ENCODE measurements around the gene FGD5.

DNA sequence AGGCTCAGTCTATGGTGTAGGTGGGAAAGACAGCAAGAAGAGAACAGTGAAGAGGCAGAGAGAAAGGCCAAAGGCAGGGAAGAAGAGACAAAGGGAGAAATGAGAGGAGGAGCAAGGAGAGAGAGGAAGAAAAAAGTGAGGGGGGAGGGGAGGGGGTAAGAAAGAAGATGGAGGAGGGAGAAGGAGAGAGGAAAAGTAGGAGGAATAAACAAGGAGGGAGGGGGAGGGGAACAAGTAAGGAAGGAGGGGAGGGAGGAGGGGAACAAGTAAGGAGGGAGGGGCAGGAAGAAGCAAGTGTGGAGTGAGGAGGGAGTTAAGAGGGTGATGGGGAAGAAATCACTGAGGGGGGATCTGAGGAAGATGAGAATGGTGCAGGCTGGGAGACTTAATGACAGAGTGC lies 45.5 kb upstream of the FGD5 start:
- TF ChIP-seq POLR2A (IDR thresholded peaks at IDR 0.05) (no peak), POLR2AphosphoS5 (IDR thresholded peaks at IDR 0.05) (no peak), EP300 (IDR thresholded peaks at IDR 0.05) (no peak)
- TF ChIP-seq, protein P1, sequence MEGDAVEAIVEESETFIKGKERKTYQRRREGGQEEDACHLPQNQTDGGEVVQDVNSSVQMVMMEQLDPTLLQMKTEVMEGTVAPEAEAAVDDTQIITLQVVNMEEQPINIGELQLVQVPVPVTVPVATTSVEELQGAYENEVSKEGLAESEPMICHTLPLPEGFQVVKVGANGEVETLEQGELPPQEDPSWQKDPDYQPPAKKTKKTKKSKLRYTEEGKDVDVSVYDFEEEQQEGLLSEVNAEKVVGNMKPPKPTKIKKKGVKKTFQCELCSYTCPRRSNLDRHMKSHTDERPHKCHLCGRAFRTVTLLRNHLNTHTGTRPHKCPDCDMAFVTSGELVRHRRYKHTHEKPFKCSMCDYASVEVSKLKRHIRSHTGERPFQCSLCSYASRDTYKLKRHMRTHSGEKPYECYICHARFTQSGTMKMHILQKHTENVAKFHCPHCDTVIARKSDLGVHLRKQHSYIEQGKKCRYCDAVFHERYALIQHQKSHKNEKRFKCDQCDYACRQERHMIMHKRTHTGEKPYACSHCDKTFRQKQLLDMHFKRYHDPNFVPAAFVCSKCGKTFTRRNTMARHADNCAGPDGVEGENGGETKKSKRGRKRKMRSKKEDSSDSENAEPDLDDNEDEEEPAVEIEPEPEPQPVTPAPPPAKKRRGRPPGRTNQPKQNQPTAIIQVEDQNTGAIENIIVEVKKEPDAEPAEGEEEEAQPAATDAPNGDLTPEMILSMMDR (IDR thresholded peaks at IDR 0.05): no peak

Measured in upper lobe of left lung (tissue), 4 donors.